Gastroesophageal sphincter (tissue), 4 donors: ENCODE data around the gene FOXK1. TPM values are rescaled to one million over a fixed set of nuclear protein-coding genes. Genes with fewer than 3 reads are reported as not detected.

Experiments
- ATAC-seq: fragments of 150-250 bp; one replicate; pipeline ENCODE4 v1.9.1; 2016; ENCODE audit warnings: mild to moderate bottlenecking, moderate library complexity
- H3K27ac ChIP-seq, 4 donors: fragments of 200-600 bp; sonication (generic) in 3 of 4; 1 replicate in 3 of 4; 2 replicates in 1 of 4; pipeline ENCODE4 v1.5.1; 2016 to 2019
- H3K27me3 ChIP-seq: fragments of 200-600 bp; sonication (generic); one replicate; pipeline ENCODE4 v1.5.1; 2019
- H3K36me3 ChIP-seq, 2 donors: fragments of 200-600 bp; sonication (generic); one replicate each; pipeline ENCODE4 v1.5.1; 2019; ENCODE audit warnings: control low read depth in 1 of 2
- H3K4me1 ChIP-seq, 3 donors: fragments of 200-600 bp; sonication (generic); 1 replicate in 2 of 3; 2 replicates in 1 of 3; pipeline ENCODE4 v1.5.1; 2016 to 2019; ENCODE audit warnings: control low read depth in 2 of 3
- H3K4me3 ChIP-seq, 2 donors: fragments of 200-600 bp; sonication (generic); one replicate each; pipeline ENCODE4 v1.5.1; 2019; ENCODE audit warnings: mild to moderate bottlenecking in 1 of 2, moderate library complexity in 1 of 2
- H3K9me3 ChIP-seq, 3 donors: fragments of 200-600 bp; sonication (generic); one replicate each; pipeline ENCODE4 v1.5.1; 2017 to 2019; ENCODE audit warnings: control low read depth in 2 of 3
- EP300 ChIP-seq: sonication (generic); formaldehyde crosslinking; IDR thresholded peaks from one replicate; pipeline ENCODE4 v1.6.1; 2017; ENCODE audit warnings: antibody characterized with exemption, mild to moderate bottlenecking
- POLR2A ChIP-seq, 2 donors: fragments of 450-650 bp; IDR thresholded peaks; one replicate each; pipeline ENCODE4 v1.6.1; 2017; ENCODE audit warnings: antibody characterized with exemption in 2 of 2, mild to moderate bottlenecking in 2 of 2, moderate library complexity in 1 of 2
- POLR2AphosphoS5 ChIP-seq: sonication (generic); formaldehyde crosslinking; IDR thresholded peaks from one replicate; pipeline ENCODE4 v1.6.1; 2017; ENCODE audit warnings: antibody characterized with exemption
- WGBS, 2 donors: methylation state at CpG; one replicate each; pipeline ENCODE4 v1.1.5; 2018; ENCODE audit warnings: low coverage in 1 of 2; 5-methylcytosine and 5-hydroxymethylcytosine counted together
- total RNA-seq, 4 donors: library from RNA; depleted of rRNA; stranded (reverse); fragments of >200 nt; gene quantifications; one replicate each; pipeline ENCODE4 v1.1.0, GENCODE V29; 2016
- TF ChIP-seq, protein P1 (sequence below), 4 experiments: fragments of 200-600 bp in 2 of 4; fragments of 450-650 bp in 2 of 4; sonication (generic) in 1 of 4; IDR thresholded peaks; one replicate each; pipeline ENCODE4 v1.5.1; 2017 to 2019; ENCODE audit warnings: antibody characterized with exemption in 4 of 4, mild to moderate bottlenecking in 2 of 4, moderate library complexity in 2 of 4

FOXK1 gene
- total RNA-seq, 4 donors from 2014 or later = 28.5 to 45.2 (median 30.0) TPM

DNA sequence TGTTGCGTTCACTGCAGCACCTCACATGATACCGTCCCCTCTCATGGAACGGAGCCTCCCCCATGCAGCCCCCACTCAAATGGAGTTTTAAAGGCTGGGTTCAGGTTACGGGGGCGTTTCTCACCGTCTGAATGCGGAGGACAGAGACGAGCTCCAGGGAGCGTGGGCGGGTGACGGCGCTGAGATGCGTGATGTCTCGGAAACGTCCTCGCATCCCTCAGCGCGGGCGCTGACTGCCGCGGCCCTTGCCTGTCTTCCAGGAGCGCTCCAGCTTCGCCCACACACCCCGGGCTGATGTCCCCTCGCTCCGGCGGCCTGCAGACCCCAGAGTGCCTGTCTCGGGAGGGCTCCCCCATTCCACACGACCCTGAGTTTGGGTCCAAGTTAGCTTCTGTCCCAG, 76.7 kb downstream of the FOXK1 start:
- peaks cover 0 to 96% of the 10 kb centered on the region in 2 donors for H3K36me3 ChIP-seq
- TF ChIP-seq, protein P1, sequence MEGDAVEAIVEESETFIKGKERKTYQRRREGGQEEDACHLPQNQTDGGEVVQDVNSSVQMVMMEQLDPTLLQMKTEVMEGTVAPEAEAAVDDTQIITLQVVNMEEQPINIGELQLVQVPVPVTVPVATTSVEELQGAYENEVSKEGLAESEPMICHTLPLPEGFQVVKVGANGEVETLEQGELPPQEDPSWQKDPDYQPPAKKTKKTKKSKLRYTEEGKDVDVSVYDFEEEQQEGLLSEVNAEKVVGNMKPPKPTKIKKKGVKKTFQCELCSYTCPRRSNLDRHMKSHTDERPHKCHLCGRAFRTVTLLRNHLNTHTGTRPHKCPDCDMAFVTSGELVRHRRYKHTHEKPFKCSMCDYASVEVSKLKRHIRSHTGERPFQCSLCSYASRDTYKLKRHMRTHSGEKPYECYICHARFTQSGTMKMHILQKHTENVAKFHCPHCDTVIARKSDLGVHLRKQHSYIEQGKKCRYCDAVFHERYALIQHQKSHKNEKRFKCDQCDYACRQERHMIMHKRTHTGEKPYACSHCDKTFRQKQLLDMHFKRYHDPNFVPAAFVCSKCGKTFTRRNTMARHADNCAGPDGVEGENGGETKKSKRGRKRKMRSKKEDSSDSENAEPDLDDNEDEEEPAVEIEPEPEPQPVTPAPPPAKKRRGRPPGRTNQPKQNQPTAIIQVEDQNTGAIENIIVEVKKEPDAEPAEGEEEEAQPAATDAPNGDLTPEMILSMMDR (IDR thresholded peaks at IDR 0.05) = no peak
- no peak for TF ChIP-seq EP300
- no peak for TF ChIP-seq POLR2A (IDR thresholded peaks at IDR 0.05)
- no peak for TF ChIP-seq POLR2AphosphoS5
- peaks cover 0 to 9% (median 3%) of the 10 kb centered on the region in 3 donors for H3K4me1 ChIP-seq
- no peaks in the 10 kb centered on the region for H3K27me3 ChIP-seq
- 97% methylated on average over 5 of the region's 29 CpGs; no CpG with 5 or more reads in 1 of the 2 donors for WGBS, 2 donors
- no peak overlapping the region for H3K27ac ChIP-seq
- no peak overlapping the region for H3K4me3 ChIP-seq
- no peaks in the 10 kb centered on the region for H3K9me3 ChIP-seq
- no peak for ATAC-seq

- peaks cover 0 to 100% of the 10 kb centered on the region in 2 donors for H3K36me3 ChIP-seq
- no peak for ATAC-seq
- H3K27me3 ChIP-seq = no peaks in the 10 kb centered on the region
- WGBS, 2 donors = 97% methylated on average over 6 of the region's 40 CpGs; no CpG with 5 or more reads in 1 of the 2 donors
- TF ChIP-seq POLR2AphosphoS5 (no peak), POLR2A (IDR thresholded peaks at IDR 0.05) (no peak), EP300 (no peak)
- TF ChIP-seq, protein P1 (IDR thresholded peaks at IDR 0.05) = no peak
- H3K4me1 ChIP-seq = peaks cover 0 to 5% (median 0%) of the 10 kb centered on the region in 3 donors
- H3K9me3 ChIP-seq = no peaks in the 10 kb centered on the region
- no peak overlapping the region for H3K4me3 ChIP-seq
- no peak overlapping the region for H3K27ac ChIP-seq
Observed at GRCh38 chr7:4759211-4759610, 77.1 kb downstream of the FOXK1 start.

GRCh38 chr7:4760952-4761351, 78.9 kb downstream of the FOXK1 start:
- Histone ChIP-seq H3K27me3 (no peaks in the 10 kb centered on the region), H3K4me3 (no peak overlapping the region), H3K4me1 (peaks cover 0 to 13% (median under 1%) of the 10 kb centered on the region in 3 donors), H3K36me3 (peaks cover 0 to 99% of the 10 kb centered on the region in 2 donors), H3K9me3 (no peaks in the 10 kb centered on the region), H3K27ac (no peak overlapping the region)
- TF ChIP-seq, protein P1 (IDR thresholded peaks at IDR 0.05) = no peak
- TF ChIP-seq POLR2A (IDR thresholded peaks at IDR 0.05) (no peak), EP300 (no peak), POLR2AphosphoS5 (no peak)
- 92 to 95% methylated on average over 7 to 11 of the region's 26 CpGs for WGBS, 2 donors
- no peak for ATAC-seq

DNA sequence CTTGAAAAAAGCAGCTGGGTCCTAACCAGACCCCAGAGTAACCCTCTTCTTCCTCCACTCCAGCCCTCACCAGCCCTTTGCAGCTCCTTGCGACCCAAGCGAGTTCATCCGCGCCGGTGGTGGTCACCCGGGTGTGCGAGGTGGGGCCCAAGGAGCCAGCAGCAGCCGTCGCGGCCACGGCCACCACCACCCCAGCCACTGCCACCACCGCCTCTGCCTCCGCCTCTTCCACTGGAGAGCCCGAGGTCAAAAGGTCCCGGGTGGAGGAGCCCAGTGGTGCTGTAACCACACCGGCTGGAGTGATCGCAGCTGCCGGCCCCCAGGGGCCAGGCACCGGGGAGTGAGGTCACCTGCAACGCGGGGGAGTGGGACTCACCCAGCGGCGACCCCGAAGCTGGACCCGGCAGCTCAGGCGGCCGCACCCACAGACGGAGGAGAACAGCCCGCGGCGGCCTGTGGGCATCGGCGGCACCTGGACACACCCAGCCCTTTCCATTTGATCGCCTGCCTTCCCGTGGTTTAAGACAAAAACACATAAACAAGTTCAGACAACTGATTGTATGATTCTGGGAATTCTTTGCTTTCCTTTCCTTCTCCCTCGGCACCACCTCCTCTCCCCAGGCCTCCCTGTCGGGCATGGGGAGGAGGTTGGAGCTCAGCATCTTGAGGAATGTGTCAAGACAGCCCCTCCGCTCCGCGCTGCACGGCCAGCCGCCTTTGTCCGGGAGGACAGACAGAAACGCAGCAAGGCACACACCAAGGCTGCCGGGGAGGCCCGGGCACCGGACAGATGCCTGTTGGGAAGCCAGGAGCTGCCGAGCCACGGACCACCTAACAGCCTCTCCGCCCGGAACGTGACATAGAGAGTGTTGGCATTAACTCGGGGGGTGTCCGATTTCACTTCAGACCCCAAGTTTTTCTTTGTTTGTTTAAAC, 80.3 kb downstream of the FOXK1 start:
- TF ChIP-seq EP300 = no peak
- TF ChIP-seq, protein P1 (IDR thresholded peaks at IDR 0.05) = no peak
- H3K4me1 ChIP-seq = peaks cover 0 to 27% (median 5%) of the 10 kb centered on the region in 3 donors
- peaks cover 0 to 90% of the 10 kb centered on the region in 2 donors for H3K36me3 ChIP-seq
- H3K27ac ChIP-seq = no peak overlapping the region
- no peak for ATAC-seq
- no peak overlapping the region for H3K4me3 ChIP-seq
- no peaks in the 10 kb centered on the region for H3K27me3 ChIP-seq
- WGBS, 2 donors = 92 to 100% methylated on average over 1 to 7 of the region's 54 CpGs
- no peaks in the 10 kb centered on the region for H3K9me3 ChIP-seq
